CD14-positive monocyte (primary cell): ENCODE results near the gene P4HA1. TPM values are rescaled to one million over a fixed set of nuclear protein-coding genes. Genes with fewer than 3 reads are reported as not detected.

Experiments
- DNase-seq, 3 donors: peaks; one replicate each; pipeline ENCODE4 v3.0.0-alpha.2; 2011 to 2022
- H2AFZ ChIP-seq: 2 replicates; pipeline ENCODE4 v1.6.0; 2012; ENCODE audit warnings: mild to moderate bottlenecking, low read depth, low read length, inconsistent platforms; ENCODE audit not compliant: insufficient read depth, poor library complexity, severe bottlenecking
- H3K27ac ChIP-seq, 2 donors: 1 replicate in 1 of 2; 2 replicates in 1 of 2; pipeline ENCODE4 v1.5.1; 2012 to 2013; ENCODE audit warnings: low read length in 2 of 2, control low read depth in 1 of 2, inconsistent platforms in 1 of 2, low read depth in 1 of 2, mild to moderate bottlenecking in 1 of 2
- H3K27me3 ChIP-seq, 2 donors: one replicate each; pipeline versions ENCODE4 v1.6.0 to v1.6.1; 2011 to 2013; ENCODE audit warnings: low read length in 2 of 2; ENCODE audit not compliant: control insufficient read depth in 2 of 2, insufficient read depth in 2 of 2
- H3K36me3 ChIP-seq, 2 donors: replicated peaks in 1 of 2; 1 replicate in 1 of 2; 2 replicates in 1 of 2; pipeline versions ENCODE4 v1.5.1 to v1.6.1; 2012 to 2013; ENCODE audit warnings: low read length in 2 of 2, control low read depth in 1 of 2, inconsistent platforms in 1 of 2, mild to moderate bottlenecking in 1 of 2; ENCODE audit not compliant: insufficient read depth in 2 of 2, control insufficient read depth in 1 of 2
- H3K4me1 ChIP-seq, 2 donors: 1 replicate in 1 of 2; 2 replicates in 1 of 2; pipeline versions ENCODE4 v1.5.1 to v1.6.1; 2012 to 2013; ENCODE audit warnings: low read length in 2 of 2, control low read depth in 1 of 2, inconsistent platforms in 1 of 2, mild to moderate bottlenecking in 1 of 2, moderate library complexity in 1 of 2; ENCODE audit not compliant: insufficient read depth in 2 of 2, control insufficient read depth in 1 of 2
- H3K4me2 ChIP-seq: replicated peaks from 2 replicates; pipeline ENCODE3; 2012; ENCODE audit warnings: low read length, moderate library complexity, mild to moderate bottlenecking; ENCODE audit not compliant: poor library complexity, severe bottlenecking; ENCODE audit errors: extremely low read depth
- H3K4me3 ChIP-seq, 3 experiments: fragments of 200-600 bp in 1 of 3; sonication (generic) in 1 of 3; replicated peaks in 1 of 3; 1 replicate in 2 of 3; 2 replicates in 1 of 3; pipeline ENCODE4 v1.5.1; 2011 to 2013; ENCODE audit warnings: low read length in 3 of 3, mild to moderate bottlenecking in 3 of 3, control low read depth in 2 of 3, low read depth in 2 of 3, inconsistent platforms in 1 of 3, moderate library complexity in 1 of 3
- H3K79me2 ChIP-seq: 2 replicates; pipeline ENCODE4 v1.6.0; 2012; ENCODE audit warnings: mild to moderate bottlenecking, control low read depth, inconsistent platforms, low read length, moderate library complexity; ENCODE audit not compliant: insufficient read depth
- H3K9ac ChIP-seq: 2 replicates; pipeline ENCODE4 v1.6.0; 2017; ENCODE audit warnings: low read length, mild to moderate bottlenecking; ENCODE audit not compliant: insufficient read depth, poor library complexity, severe bottlenecking
- H3K9me3 ChIP-seq, 2 donors: replicated peaks in 1 of 2; 1 replicate in 1 of 2; 2 replicates in 1 of 2; pipeline versions ENCODE4 v1.5.1 to v1.6.1; 2012 to 2013; ENCODE audit warnings: low read length in 2 of 2, control low read depth in 1 of 2; ENCODE audit not compliant: control insufficient read depth in 1 of 2, insufficient read depth in 1 of 2
- H4K20me1 ChIP-seq: 2 replicates; pipeline ENCODE4 v1.6.0; 2012; ENCODE audit warnings: mild to moderate bottlenecking, low read length, control low read depth, moderate library complexity; ENCODE audit not compliant: insufficient read depth
- H3K27ac Mint-ChIP-seq, 7 donors: one replicate each; pipeline ENCODE4 v1.8.0; 2020; ENCODE audit warnings: mild to moderate bottlenecking in 7 of 7, mixed read lengths in 7 of 7, moderate library complexity in 6 of 7, inconsistent platforms in 2 of 7
- H3K27me3 Mint-ChIP-seq, 3 donors: one replicate each; pipeline ENCODE4 v1.8.0; 2021 to 2022; ENCODE audit warnings: low read depth in 3 of 3, mild to moderate bottlenecking in 3 of 3, mixed read lengths in 3 of 3, moderate library complexity in 3 of 3, inconsistent platforms in 1 of 3
- H3K36me3 Mint-ChIP-seq, 2 donors: one replicate each; pipeline ENCODE4 v1.8.0; 2020; ENCODE audit warnings: mixed read lengths in 2 of 2, inconsistent platforms in 1 of 2, mild to moderate bottlenecking in 1 of 2
- H3K4me1 Mint-ChIP-seq: one replicate; pipeline ENCODE4 v1.8.0; 2020; ENCODE audit warnings: mild to moderate bottlenecking, mixed read lengths
- H3K4me3 Mint-ChIP-seq, 2 donors: one replicate each; pipeline ENCODE4 v1.8.0; 2020; ENCODE audit warnings: mild to moderate bottlenecking in 2 of 2, mixed read lengths in 2 of 2, moderate library complexity in 1 of 2
- H3K9me3 Mint-ChIP-seq, 7 donors: one replicate each; pipeline ENCODE4 v1.8.0; 2020 to 2022; ENCODE audit warnings: mixed read lengths in 7 of 7, mild to moderate bottlenecking in 6 of 7, moderate library complexity in 6 of 7, inconsistent platforms in 2 of 7
- CTCF ChIP-seq: fragments of 200-600 bp; IDR thresholded peaks from one replicate; pipeline ENCODE4 v1.8.0; 2022; ENCODE audit warnings: antibody characterized with exemption, mild to moderate bottlenecking
- WGBS: methylation state at CpG from one replicate; pipeline ENCODE4 v1.1.5; 2013; ENCODE audit warnings: missing lambda C conversion rate; ENCODE audit not compliant: insufficient coverage; 5-methylcytosine and 5-hydroxymethylcytosine counted together
- intact Hi-C, 2 donors: fragments of 100-400 bp; cut with micrococcal nuclease; formaldehyde crosslinking; loops; one replicate each; pipeline versions ENCODE4 v1.15.0 to v1.15.1; 2023
- polyA plus RNA-seq, 3 donors: library from polyadenylated mRNA; depleted of rRNA in 1 of 3; unstranded in 2 of 3; stranded (reverse) in 1 of 3; fragments of 300-500 nt in 2 of 3; fragments of >200 nt in 1 of 3; fragmentation: Illumina TruSeq in 2 of 3; gene quantifications; 1 replicate in 2 of 3; 2 replicates in 1 of 3; pipeline ENCODE4 v1.2.3, GENCODE V29; 2012 to 2021

Gene P4HA1
- polyA plus RNA-seq, 3 donors, result 20.1 to 44.3 (median 43.9) TPM

- Mint-ChIP-seq H3K27ac (peak overlapping the region in 2 of 7 donors; percentile 40 to 68), H3K4me1 (peaks cover 26% of the 10 kb centered on the region), H3K36me3 (peaks cover 5 to 7% of the 10 kb centered on the region in 2 donors), H3K27me3 (no peaks in the 10 kb centered on the region), H3K4me3 (no peak overlapping the region), H3K9me3 (no peaks in the 10 kb centered on the region)
- Histone ChIP-seq H3K4me2 (no peak overlapping the region), H3K27me3 (no peaks in the 10 kb centered on the region), H3K36me3 (peaks cover 0 to 4% of the 10 kb centered on the region in 2 donors), H3K27ac (no peak overlapping the region), H3K9me3 (no peaks in the 10 kb centered on the region), H3K9ac (no peak overlapping the region), H2AFZ (no peak overlapping the region), H3K4me3 (no peak overlapping the region), H4K20me1 (peaks cover 86% of the 10 kb centered on the region), H3K79me2 (peaks cover 78% of the 10 kb centered on the region), H3K4me1 (peaks cover 3 to 5% of the 10 kb centered on the region in 2 donors)
- TF ChIP-seq CTCF, result no peak
- DNase-seq, result no peak
- intact Hi-C loops, result no loop called here
Measured at GRCh38 chr10:73088304-73088703, 8.4 kb downstream of the P4HA1 start.

GRCh38 chr10:73086816-73087215 lies 9.8 kb downstream of the P4HA1 start:
- Histone ChIP-seq H3K4me3 (no peak overlapping the region), H2AFZ (no peak overlapping the region), H3K4me1 (peaks cover 3 to 5% of the 10 kb centered on the region in 2 donors), H4K20me1 (peaks cover 90% of the 10 kb centered on the region), H3K36me3 (peaks cover 0 to 4% of the 10 kb centered on the region in 2 donors), H3K27me3 (no peaks in the 10 kb centered on the region), H3K79me2 (peaks cover 71% of the 10 kb centered on the region), H3K9ac (no peak overlapping the region), H3K27ac (no peak overlapping the region), H3K4me2 (no peak overlapping the region), H3K9me3 (no peaks in the 10 kb centered on the region)
- H3K4me3 Mint-ChIP-seq, result no peak overlapping the region
- no peaks in the 10 kb centered on the region for H3K27me3 Mint-ChIP-seq
- intact Hi-C loops, result no loop called here
- 50% methylated on average over 2 of the region's 4 CpGs for WGBS
- H3K27ac Mint-ChIP-seq, result peak overlapping the region in 1 of 7 donors; percentile 20
- no peaks in the 10 kb centered on the region for H3K9me3 Mint-ChIP-seq
- H3K4me1 Mint-ChIP-seq, result peaks cover 23% of the 10 kb centered on the region
- TF ChIP-seq CTCF, result no peak
- peak in 1 of 3 donors; percentile 10 for DNase-seq
- peaks cover 3 to 4% of the 10 kb centered on the region in 2 donors for H3K36me3 Mint-ChIP-seq
